ENCODE measurements around the gene LTBR.

LTBR gene

GRCh38 chr12:6384499-6385436 lies 806 bp downstream of the LTBR start:
- Histone ChIP-seq H3K36me3 (ENCODE audit: control insufficient read depth, insufficient read depth, low read length) (no peaks in the 10 kb centered on the region), H3K4me3 (ENCODE audit: low read length) (peak overlapping the region; percentile 68), H3K9ac (ENCODE audit: low read length) (peak overlapping the region; percentile 98), H3K4me1 (ENCODE audit: control insufficient read depth, insufficient read depth, low read length) (peaks cover 38% of the 10 kb centered on the region), H3K9me3 (ENCODE audit: control insufficient read depth, low read length) (no peaks in the 10 kb centered on the region), H3K27me3 (ENCODE audit: control insufficient read depth, insufficient read depth, low read length) (no peaks in the 10 kb centered on the region)

- Histone ChIP-seq H3K27me3 (ENCODE audit: control insufficient read depth, insufficient read depth, low read length) (no peaks in the 10 kb centered on the region), H3K9ac (ENCODE audit: low read length) (no peak overlapping the region), H3K36me3 (ENCODE audit: control insufficient read depth, insufficient read depth, low read length) (peaks cover 9% of the 10 kb centered on the region), H3K9me3 (ENCODE audit: control insufficient read depth, low read length) (no peaks in the 10 kb centered on the region), H3K4me1 (ENCODE audit: control insufficient read depth, insufficient read depth, low read length) (peaks cover 42% of the 10 kb centered on the region), H3K4me3 (ENCODE audit: low read length) (no peak overlapping the region)
These were observed 2.1 kb downstream of the LTBR start for GRCh38 chr12:6386038-6386437.

DNA sequence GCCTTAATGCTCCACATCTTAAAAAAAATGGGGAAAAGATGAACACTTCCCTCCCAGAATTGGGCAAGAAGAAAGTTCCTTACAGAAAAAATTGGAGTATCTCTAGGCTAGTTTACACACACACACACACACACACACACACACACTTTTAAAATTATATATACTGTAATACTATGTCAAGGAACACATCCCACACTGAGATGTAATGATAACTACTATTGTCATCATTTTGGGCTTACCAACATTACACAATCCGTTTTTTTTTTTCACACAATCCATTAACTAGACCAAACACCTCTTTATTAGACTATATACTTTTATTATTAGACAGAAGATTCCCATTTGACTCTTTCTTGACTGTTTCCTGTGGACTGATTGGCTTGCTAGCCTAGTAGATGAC lies 2.5 kb downstream of the LTBR start:
- peaks cover 42% of the 10 kb centered on the region for H3K4me1 ChIP-seq (ENCODE audit: control insufficient read depth, insufficient read depth, low read length)
- H3K27me3 ChIP-seq (ENCODE audit: control insufficient read depth, insufficient read depth, low read length): no peaks in the 10 kb centered on the region
- H3K4me3 ChIP-seq (ENCODE audit: low read length): no peak overlapping the region
- H3K36me3 ChIP-seq (ENCODE audit: control insufficient read depth, insufficient read depth, low read length): peaks cover 12% of the 10 kb centered on the region
- H3K9me3 ChIP-seq (ENCODE audit: control insufficient read depth, low read length): no peaks in the 10 kb centered on the region
- no peak overlapping the region for H3K9ac ChIP-seq (ENCODE audit: low read length)

DNA sequence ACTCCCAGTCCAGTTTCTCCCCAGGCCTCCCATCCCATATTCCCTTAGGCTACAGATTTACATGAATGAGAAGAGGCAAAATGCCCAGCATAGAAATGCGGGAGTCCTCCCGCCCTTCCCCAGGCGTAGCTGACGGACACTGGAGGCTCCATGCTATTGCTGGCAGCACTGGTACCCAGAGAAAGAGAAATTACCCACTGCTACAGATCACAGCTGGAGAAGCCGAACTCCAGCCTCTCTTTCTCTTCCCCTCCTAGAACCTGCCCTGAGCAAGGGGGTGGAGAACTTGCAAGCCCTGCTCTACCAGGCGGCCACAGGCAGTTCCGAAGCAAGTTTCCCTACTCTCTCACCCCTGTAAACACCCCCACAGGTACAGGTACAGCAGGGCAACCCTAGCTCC lies 3.6 kb downstream of the LTBR start:
- Histone ChIP-seq H3K4me1 (ENCODE audit: control insufficient read depth, insufficient read depth, low read length) (peaks cover 49% of the 10 kb centered on the region), H3K9me3 (ENCODE audit: control insufficient read depth, low read length) (no peaks in the 10 kb centered on the region), H3K36me3 (ENCODE audit: control insufficient read depth, insufficient read depth, low read length) (peaks cover 12% of the 10 kb centered on the region), H3K27me3 (ENCODE audit: control insufficient read depth, insufficient read depth, low read length) (no peaks in the 10 kb centered on the region), H3K4me3 (ENCODE audit: low read length) (no peak overlapping the region), H3K9ac (ENCODE audit: low read length) (no peak overlapping the region)

DNA sequence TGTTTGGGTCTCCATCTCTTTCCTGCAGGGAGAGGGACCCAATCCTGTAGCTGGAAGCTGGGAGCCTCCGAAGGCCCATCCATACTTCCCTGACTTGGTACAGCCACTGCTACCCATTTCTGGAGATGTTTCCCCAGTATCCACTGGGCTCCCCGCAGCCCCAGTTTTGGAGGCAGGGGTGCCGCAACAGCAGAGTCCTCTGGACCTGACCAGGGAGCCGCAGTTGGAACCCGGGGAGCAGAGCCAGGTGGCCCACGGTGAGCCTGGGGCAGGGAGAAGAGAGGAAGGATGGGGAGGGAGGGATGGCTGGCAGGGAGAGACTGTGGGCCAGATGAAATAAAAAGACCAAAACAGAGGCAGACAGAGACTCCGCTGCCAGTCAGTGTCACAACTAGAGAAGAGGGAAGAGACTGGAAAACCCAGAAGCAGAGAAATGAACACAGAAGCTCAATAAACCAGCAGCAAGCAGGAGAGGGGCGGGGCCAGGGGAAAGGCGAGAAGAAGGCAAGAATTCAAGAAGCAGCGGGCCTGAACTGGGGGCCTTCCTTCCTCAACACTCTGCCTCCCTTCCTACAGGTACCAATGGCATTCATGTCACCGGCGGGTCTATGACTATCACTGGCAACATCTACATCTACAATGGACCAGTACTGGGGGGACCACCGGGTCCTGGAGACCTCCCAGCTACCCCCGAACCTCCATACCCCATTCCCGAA lies 6.3 kb downstream of the LTBR start:
- peaks cover 12% of the 10 kb centered on the region for H3K36me3 ChIP-seq (ENCODE audit: control insufficient read depth, insufficient read depth, low read length)
- H3K9me3 ChIP-seq (ENCODE audit: control insufficient read depth, low read length): no peaks in the 10 kb centered on the region
- no peak overlapping the region for H3K9ac ChIP-seq (ENCODE audit: low read length)
- peaks cover 40% of the 10 kb centered on the region for H3K4me1 ChIP-seq (ENCODE audit: control insufficient read depth, insufficient read depth, low read length)
- H3K4me3 ChIP-seq (ENCODE audit: low read length): no peak overlapping the region
- no peaks in the 10 kb centered on the region for H3K27me3 ChIP-seq (ENCODE audit: control insufficient read depth, insufficient read depth, low read length)

DNA sequence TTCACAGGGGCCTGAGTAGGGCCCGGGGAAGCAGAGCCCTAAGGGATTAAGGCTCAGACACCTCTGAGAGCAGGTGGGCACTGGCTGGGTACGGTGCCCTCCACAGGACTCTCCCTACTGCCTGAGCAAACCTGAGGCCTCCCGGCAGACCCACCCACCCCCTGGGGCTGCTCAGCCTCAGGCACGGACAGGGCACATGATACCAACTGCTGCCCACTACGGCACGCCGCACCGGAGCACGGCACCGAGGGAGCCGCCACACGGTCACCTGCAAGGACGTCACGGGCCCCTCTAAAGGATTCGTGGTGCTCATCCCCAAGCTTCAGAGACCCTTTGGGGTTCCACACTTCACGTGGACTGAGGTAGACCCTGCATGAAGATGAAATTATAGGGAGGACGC lies 7.1 kb downstream of the LTBR start:
- peaks cover 12% of the 10 kb centered on the region for H3K36me3 ChIP-seq (ENCODE audit: control insufficient read depth, insufficient read depth, low read length)

DNA sequence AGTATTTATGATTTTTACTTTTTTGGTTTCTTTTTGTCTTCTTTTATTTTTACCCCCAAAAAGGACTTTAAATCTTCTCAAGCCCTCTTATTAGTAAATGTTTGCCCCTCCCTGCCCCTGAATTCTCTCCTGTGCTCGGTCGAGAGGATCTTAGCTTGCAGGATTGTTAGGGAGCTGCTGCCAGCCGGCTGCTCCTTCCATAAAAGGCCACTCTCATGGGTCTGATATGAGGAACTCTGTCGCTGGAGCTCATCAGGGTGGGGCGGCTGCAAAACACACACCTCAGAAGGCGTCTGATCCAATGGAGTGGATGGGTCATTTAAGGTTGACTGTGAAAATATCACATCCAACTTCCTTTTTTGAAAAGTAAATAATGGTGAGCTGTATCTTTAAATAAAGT lies 8.5 kb downstream of the LTBR start:
- peaks cover 23% of the 10 kb centered on the region for H3K4me1 ChIP-seq (ENCODE audit: control insufficient read depth, insufficient read depth, low read length)
- peaks cover 12% of the 10 kb centered on the region for H3K36me3 ChIP-seq (ENCODE audit: control insufficient read depth, insufficient read depth, low read length)
- H3K4me3 ChIP-seq (ENCODE audit: low read length): no peak overlapping the region
- peak overlapping the region; percentile 19 for H3K9ac ChIP-seq (ENCODE audit: low read length)
- no peaks in the 10 kb centered on the region for H3K27me3 ChIP-seq (ENCODE audit: control insufficient read depth, insufficient read depth, low read length)
- H3K9me3 ChIP-seq (ENCODE audit: control insufficient read depth, low read length): no peaks in the 10 kb centered on the region

More for the DNA sequence above, 7.1 kb downstream of the LTBR start:
- Histone ChIP-seq H3K9me3 (ENCODE audit: control insufficient read depth, low read length) (no peaks in the 10 kb centered on the region), H3K27me3 (ENCODE audit: control insufficient read depth, insufficient read depth, low read length) (no peaks in the 10 kb centered on the region), H3K4me1 (ENCODE audit: control insufficient read depth, insufficient read depth, low read length) (peaks cover 33% of the 10 kb centered on the region), H3K9ac (ENCODE audit: low read length) (no peak overlapping the region), H3K4me3 (ENCODE audit: low read length) (no peak overlapping the region)

- no peak overlapping the region for H3K9ac ChIP-seq (ENCODE audit: low read length)
- H3K4me1 ChIP-seq (ENCODE audit: control insufficient read depth, insufficient read depth, low read length): peaks cover 23% of the 10 kb centered on the region
- no peaks in the 10 kb centered on the region for H3K9me3 ChIP-seq (ENCODE audit: control insufficient read depth, low read length)
- peaks cover 12% of the 10 kb centered on the region for H3K36me3 ChIP-seq (ENCODE audit: control insufficient read depth, insufficient read depth, low read length)
- H3K27me3 ChIP-seq (ENCODE audit: control insufficient read depth, insufficient read depth, low read length): no peaks in the 10 kb centered on the region
- H3K4me3 ChIP-seq (ENCODE audit: low read length): no peak overlapping the region
These were observed 9.1 kb downstream of the LTBR start for GRCh38 chr12:6393109-6393508.

DNA sequence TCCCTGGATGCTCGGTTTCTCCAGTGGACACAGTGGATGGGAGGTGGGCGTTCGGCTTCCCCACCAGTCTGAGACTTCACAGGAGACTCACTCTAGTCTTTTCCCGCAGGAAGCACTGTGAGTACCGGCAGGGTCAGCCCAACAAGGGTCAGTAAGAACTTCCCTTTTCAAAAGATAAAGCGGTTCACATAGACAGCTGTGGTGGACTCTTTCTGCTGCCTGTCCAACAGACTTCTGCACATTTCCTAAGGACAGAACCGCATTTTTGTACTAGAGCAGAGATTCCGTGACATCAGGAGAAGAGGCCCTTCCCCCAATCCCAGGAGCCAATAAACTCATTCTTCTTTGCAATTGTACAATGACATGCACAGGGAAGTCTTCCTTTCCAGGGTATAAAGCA lies 10.4 kb downstream of the LTBR start:
- H3K36me3 ChIP-seq (ENCODE audit: control insufficient read depth, insufficient read depth, low read length): peaks cover 12% of the 10 kb centered on the region
- H3K9me3 ChIP-seq (ENCODE audit: control insufficient read depth, low read length): no peaks in the 10 kb centered on the region
- no peak overlapping the region for H3K9ac ChIP-seq (ENCODE audit: low read length)
- H3K4me3 ChIP-seq (ENCODE audit: low read length): no peak overlapping the region
- no peaks in the 10 kb centered on the region for H3K27me3 ChIP-seq (ENCODE audit: control insufficient read depth, insufficient read depth, low read length)
- peaks cover 23% of the 10 kb centered on the region for H3K4me1 ChIP-seq (ENCODE audit: control insufficient read depth, insufficient read depth, low read length)

DNA sequence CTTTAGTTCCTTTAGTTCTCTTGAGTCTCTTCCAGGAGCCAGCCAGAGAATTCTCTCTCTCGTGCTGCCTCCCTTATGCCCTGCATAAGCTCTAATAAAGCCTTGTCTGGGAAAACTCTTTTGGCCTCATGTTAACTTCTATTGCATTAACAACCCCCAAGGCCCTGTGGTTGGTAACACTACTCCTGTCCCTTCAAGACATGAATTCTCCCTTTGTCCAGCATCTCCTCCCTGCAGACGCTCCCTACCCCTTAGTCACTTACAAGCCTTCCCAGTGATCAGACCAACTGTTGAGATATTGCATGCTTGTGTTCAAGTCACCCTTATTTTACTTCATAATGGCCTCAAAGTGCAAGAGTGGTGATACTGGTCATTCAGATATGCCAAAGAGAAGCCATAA lies 12.1 kb downstream of the LTBR start:
- H3K36me3 ChIP-seq (ENCODE audit: control insufficient read depth, insufficient read depth, low read length): peaks cover 3% of the 10 kb centered on the region
- H3K9ac ChIP-seq (ENCODE audit: low read length): no peak overlapping the region
- H3K27me3 ChIP-seq (ENCODE audit: control insufficient read depth, insufficient read depth, low read length): no peaks in the 10 kb centered on the region
- no peak overlapping the region for H3K4me3 ChIP-seq (ENCODE audit: low read length)
- H3K4me1 ChIP-seq (ENCODE audit: control insufficient read depth, insufficient read depth, low read length): peaks cover 19% of the 10 kb centered on the region
- H3K9me3 ChIP-seq (ENCODE audit: control insufficient read depth, low read length): no peaks in the 10 kb centered on the region

DNA sequence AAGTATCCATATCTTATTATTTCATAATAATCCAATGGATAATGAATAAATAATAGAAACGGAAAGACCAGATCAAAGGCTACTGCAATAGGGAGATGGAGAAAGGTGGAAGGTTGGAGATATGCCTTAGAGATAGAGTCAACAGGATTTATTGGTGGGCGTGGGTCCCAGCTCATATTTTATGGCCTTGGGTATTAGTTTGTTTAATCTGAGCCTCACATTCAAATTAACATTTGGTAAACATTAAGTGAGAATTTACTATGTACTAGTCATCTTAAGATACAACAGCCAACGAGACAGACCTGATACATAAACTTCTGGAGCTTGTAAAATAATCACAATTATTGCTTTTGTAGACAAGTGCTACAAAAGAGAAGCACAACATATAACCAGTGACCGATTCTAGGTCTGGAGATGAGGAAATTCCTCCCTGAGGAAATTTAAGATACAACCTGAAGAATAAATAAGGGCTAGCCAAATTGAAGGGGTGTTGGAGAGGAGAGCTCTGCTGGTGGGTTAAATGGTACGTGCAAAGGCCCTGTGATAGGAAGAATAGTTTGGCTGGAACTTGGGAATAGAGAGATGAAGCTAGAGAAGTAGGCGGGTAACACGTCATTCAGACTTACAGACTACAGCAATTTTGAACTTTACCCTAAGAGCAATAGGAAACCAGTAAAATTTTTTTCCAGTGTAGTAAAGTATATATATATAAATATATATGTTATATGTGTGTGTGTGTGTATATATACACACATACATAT lies 16.1 kb downstream of the LTBR start:
- no peak overlapping the region for H3K4me3 ChIP-seq (ENCODE audit: low read length)

GRCh38 chr12:6404390-6404789 lies 20.4 kb downstream of the LTBR start:
- Histone ChIP-seq H3K36me3 (ENCODE audit: control insufficient read depth, insufficient read depth, low read length) (no peaks in the 10 kb centered on the region), H3K4me3 (ENCODE audit: low read length) (no peak overlapping the region), H3K27me3 (ENCODE audit: control insufficient read depth, insufficient read depth, low read length) (no peaks in the 10 kb centered on the region), H3K9ac (ENCODE audit: low read length) (no peak overlapping the region), H3K4me1 (ENCODE audit: control insufficient read depth, insufficient read depth, low read length) (no peaks in the 10 kb centered on the region), H3K9me3 (ENCODE audit: control insufficient read depth, low read length) (no peaks in the 10 kb centered on the region)

More for the DNA sequence above, 16.1 kb downstream of the LTBR start:
- Histone ChIP-seq H3K9ac (ENCODE audit: low read length) (no peak overlapping the region), H3K36me3 (ENCODE audit: control insufficient read depth, insufficient read depth, low read length) (no peaks in the 10 kb centered on the region), H3K4me1 (ENCODE audit: control insufficient read depth, insufficient read depth, low read length) (no peaks in the 10 kb centered on the region), H3K9me3 (ENCODE audit: control insufficient read depth, low read length) (no peaks in the 10 kb centered on the region), H3K27me3 (ENCODE audit: control insufficient read depth, insufficient read depth, low read length) (no peaks in the 10 kb centered on the region)

All from mucosa of stomach (tissue), 1 donor.